ENCODE measurements around the gene HLA-G. TPM values are rescaled to one million over a fixed set of nuclear protein-coding genes. Genes with fewer than 3 reads are reported as not detected.

HLA-G gene
- total and polyA plus RNA-seq, 12 donors, result 0.14 to 1.6 (median 0.41) TPM; not detected in 6

DNA sequence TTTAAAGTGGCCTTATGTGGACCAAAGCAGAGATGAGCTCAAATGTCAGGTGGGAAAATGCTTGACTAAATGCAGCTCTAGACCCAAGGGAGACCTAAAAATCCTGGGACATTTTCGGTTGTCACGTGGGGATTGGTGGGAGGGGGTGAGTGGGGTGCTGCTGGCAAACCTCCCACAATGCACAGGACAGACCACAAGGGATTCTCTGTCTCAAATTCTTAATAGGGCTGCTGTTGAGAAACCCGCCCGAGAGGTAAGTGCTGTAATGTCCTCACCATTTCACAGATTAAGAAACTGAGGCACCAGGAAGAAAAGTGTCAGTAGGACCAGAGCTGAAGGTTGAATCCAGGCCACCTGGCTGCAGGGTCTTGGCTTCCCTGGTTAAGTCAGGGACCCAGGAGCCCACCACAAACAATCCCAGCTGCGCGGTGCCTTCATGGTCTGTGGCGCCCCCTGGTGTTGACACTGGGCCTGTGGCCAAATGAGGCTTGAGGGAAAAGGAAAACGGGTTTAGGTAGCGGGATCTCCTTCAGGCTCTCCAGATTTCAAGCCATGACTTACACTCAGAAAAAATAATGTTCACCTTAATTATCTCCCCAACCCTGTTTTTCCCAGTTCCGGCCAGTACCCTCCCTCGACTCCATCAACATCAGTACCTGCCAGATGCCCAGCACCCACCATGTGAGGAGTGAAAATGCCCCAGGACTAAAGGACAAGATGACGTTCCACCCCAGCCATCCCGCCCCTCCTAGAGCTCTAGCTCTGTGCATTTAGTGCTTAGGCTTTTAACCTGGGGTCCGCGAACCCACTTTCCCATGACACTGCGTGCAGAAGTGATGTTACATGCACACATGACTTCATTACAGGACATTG, 7.2 kb downstream of the HLA-G start:
- TF ChIP-seq, protein P1, sequence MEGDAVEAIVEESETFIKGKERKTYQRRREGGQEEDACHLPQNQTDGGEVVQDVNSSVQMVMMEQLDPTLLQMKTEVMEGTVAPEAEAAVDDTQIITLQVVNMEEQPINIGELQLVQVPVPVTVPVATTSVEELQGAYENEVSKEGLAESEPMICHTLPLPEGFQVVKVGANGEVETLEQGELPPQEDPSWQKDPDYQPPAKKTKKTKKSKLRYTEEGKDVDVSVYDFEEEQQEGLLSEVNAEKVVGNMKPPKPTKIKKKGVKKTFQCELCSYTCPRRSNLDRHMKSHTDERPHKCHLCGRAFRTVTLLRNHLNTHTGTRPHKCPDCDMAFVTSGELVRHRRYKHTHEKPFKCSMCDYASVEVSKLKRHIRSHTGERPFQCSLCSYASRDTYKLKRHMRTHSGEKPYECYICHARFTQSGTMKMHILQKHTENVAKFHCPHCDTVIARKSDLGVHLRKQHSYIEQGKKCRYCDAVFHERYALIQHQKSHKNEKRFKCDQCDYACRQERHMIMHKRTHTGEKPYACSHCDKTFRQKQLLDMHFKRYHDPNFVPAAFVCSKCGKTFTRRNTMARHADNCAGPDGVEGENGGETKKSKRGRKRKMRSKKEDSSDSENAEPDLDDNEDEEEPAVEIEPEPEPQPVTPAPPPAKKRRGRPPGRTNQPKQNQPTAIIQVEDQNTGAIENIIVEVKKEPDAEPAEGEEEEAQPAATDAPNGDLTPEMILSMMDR (IDR thresholded peaks at IDR 0.05), result peak; percentile 40 to 95 (median 77)
- TF ChIP-seq POLR2A (IDR thresholded peaks at IDR 0.05), result no peak
- WGBS, 4 donors, result 16 to 20% (median 18%) methylated on average over 13 to 16 of the region's 16 CpGs
- Histone ChIP-seq H3K9me3 (replicated peaks in 1 of 3) (no peaks in the 10 kb centered on the region), H3K36me3 (replicated peaks in 1 of 2) (no peaks in the 10 kb centered on the region), H3K4me1 (replicated peaks in 1 of 2) (no peaks in the 10 kb centered on the region), H3K4me3 (no peak overlapping the region), H3K27me3 (peaks cover 22% of the 10 kb centered on the region), H3K27ac (no peak overlapping the region)
- peak in 6 of 7 donors; percentile 24 to 63 (median 40) for DNase-seq
- intact Hi-C loops (cut with DNase I), result loop anchor here (5.0 to 10.0 kb wide), 3 partner anchors 90 to 132 kb away; no protein-coding TSS in a partner anchor

DNA sequence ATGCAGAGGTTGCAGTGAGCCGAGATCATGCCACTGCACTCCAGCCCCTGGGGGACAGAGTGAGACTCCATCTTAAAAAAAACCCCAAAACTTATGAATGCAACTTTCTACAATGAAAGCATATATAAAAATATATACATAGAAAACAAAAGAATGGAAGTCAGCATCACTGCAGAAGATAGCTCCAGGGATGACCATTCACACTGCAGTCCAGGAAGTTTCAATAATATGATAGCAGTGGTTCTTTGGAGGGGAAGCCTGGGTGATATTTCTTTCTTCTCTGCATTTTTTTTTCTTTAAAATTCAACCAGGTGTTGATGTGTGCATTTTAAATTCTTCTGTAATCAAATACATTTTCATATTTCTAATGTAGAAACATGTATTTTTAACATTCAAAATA, 12.3 kb downstream of the HLA-G start:
- intact Hi-C loops (cut with DNase I), result loop anchor here (5.0 to 10.0 kb wide), 3 partner anchors 95 to 138 kb away; no protein-coding TSS in a partner anchor
- WGBS, 4 donors, result 81 to 89% (median 85%) methylated on average over 1 of the region's 1 CpG
- Histone ChIP-seq H3K27ac (no peak overlapping the region), H3K9me3 (replicated peaks in 1 of 3) (peaks cover 0 to 5% (median 0%) of the 10 kb centered on the region in 3 donors), H3K27me3 (peaks cover 25% of the 10 kb centered on the region), H3K36me3 (replicated peaks in 1 of 2) (no peaks in the 10 kb centered on the region), H3K4me1 (replicated peaks in 1 of 2) (no peaks in the 10 kb centered on the region), H3K4me3 (no peak overlapping the region)
- DNase-seq, result no peak
- TF ChIP-seq, protein P1 (IDR thresholded peaks at IDR 0.05), result no peak
- no peak for TF ChIP-seq POLR2A (IDR thresholded peaks at IDR 0.05)

DNA sequence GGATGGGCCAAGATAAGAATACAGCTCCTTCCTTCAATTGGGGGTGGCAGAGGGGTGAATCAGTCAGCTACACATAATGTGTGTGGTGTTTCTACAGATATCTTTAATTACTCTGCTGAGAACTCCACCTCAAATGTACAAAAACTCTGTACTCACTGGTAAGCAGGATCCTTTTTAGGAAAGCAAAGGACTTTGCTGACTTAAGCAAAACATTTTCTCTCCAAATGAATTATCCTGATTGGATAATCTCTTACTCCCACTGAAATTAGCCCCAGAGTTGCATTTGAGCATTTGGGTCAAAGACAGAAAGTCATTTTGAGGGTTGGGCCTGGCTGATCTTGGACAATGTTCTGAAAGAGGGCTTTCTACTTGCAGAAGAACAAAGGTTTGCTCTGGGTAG, 13.4 kb downstream of the HLA-G start:
- H3K9me3 ChIP-seq (replicated peaks in 1 of 3), result peaks cover 0 to 5% (median 0%) of the 10 kb centered on the region in 3 donors
- no peaks in the 10 kb centered on the region for H3K36me3 ChIP-seq (replicated peaks in 1 of 2)
- TF ChIP-seq, protein P1 (IDR thresholded peaks at IDR 0.05), result no peak
- TF ChIP-seq POLR2A (IDR thresholded peaks at IDR 0.05), result no peak
- no peaks in the 10 kb centered on the region for H3K4me1 ChIP-seq (replicated peaks in 1 of 2)
- intact Hi-C loops (cut with DNase I), result no loop called here
- H3K4me3 ChIP-seq, result no peak overlapping the region
- no peak overlapping the region for H3K27ac ChIP-seq
- H3K27me3 ChIP-seq, result peaks cover 22% of the 10 kb centered on the region
- no peak for DNase-seq

DNA sequence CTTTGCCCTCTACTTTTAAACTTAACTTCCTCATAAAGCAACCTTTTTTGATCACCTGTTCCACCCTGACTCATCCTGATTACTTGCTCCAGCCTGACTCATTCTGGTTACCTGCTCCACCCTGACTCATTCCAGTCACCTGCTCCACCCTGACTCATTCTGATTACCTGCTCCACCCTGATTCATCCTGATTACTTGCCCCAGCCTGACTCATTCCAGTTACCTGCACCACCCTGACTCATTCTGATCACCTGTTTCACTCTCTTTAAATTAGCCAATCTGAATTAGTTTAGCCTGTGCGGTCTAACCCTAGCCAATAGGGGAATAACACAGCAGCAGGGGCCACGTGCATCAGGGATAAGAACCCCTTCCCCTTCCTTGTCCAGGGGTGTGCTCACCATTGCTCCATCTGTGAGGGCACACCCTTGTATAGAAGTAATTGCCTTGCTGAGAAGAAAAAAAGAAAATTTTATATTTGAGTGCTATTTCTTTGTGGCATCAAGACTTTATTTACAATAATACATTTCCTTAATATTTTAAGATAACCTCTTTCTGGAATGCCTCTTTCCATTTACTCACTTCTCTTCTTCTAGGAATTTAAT, 17.9 kb downstream of the HLA-G start:
- intact Hi-C loops (cut with DNase I), result loop anchor here in 1 of 2 donors (5.0 kb wide), 1 partner anchor 287 kb away; no protein-coding TSS in a partner anchor
- H3K4me3 ChIP-seq, result no peak overlapping the region
- WGBS, 4 donors, result 56 to 78% (median 71%) methylated on average over 2 of the region's 2 CpGs
- TF ChIP-seq, protein P1 (IDR thresholded peaks at IDR 0.05), result no peak
- no peak for TF ChIP-seq POLR2A (IDR thresholded peaks at IDR 0.05)
- no peak for DNase-seq
- H3K9me3 ChIP-seq (replicated peaks in 1 of 3), result peaks cover 0 to 5% (median 0%) of the 10 kb centered on the region in 3 donors
- H3K36me3 ChIP-seq (replicated peaks in 1 of 2), result no peaks in the 10 kb centered on the region
- peaks cover 0 to 13% of the 10 kb centered on the region in 2 donors for H3K4me1 ChIP-seq (replicated peaks in 1 of 2)
- H3K27ac ChIP-seq, result no peak overlapping the region
- H3K27me3 ChIP-seq, result peaks cover 47% of the 10 kb centered on the region
